GM12873 (cell line): ENCODE results near the gene MAPK11.

Experiments used
- TF ChIP-seq, protein P1 (sequence below): IDR thresholded peaks from 2 replicates; pipeline ENCODE4 v1.5.1; 2012; ENCODE audit warnings: low read depth, mild to moderate bottlenecking, moderate library complexity, low read length, control low read depth; ENCODE audit not compliant: insufficient read depth; ENCODE audit errors: missing control alignments

MAPK11 gene

GRCh38 chr22:50264946-50265669 is 5.1 kb downstream of the MAPK11 start:
- TF ChIP-seq, protein P1, sequence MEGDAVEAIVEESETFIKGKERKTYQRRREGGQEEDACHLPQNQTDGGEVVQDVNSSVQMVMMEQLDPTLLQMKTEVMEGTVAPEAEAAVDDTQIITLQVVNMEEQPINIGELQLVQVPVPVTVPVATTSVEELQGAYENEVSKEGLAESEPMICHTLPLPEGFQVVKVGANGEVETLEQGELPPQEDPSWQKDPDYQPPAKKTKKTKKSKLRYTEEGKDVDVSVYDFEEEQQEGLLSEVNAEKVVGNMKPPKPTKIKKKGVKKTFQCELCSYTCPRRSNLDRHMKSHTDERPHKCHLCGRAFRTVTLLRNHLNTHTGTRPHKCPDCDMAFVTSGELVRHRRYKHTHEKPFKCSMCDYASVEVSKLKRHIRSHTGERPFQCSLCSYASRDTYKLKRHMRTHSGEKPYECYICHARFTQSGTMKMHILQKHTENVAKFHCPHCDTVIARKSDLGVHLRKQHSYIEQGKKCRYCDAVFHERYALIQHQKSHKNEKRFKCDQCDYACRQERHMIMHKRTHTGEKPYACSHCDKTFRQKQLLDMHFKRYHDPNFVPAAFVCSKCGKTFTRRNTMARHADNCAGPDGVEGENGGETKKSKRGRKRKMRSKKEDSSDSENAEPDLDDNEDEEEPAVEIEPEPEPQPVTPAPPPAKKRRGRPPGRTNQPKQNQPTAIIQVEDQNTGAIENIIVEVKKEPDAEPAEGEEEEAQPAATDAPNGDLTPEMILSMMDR = no peak

- TF ChIP-seq, protein P1 = no peak
Measured at GRCh38 chr22:50264104-50264745, 6.0 kb downstream of the MAPK11 start.

GRCh38 chr22:50262973-50263617 is 7.1 kb downstream of the MAPK11 start:
- TF ChIP-seq, protein P1 = no peak

DNA sequence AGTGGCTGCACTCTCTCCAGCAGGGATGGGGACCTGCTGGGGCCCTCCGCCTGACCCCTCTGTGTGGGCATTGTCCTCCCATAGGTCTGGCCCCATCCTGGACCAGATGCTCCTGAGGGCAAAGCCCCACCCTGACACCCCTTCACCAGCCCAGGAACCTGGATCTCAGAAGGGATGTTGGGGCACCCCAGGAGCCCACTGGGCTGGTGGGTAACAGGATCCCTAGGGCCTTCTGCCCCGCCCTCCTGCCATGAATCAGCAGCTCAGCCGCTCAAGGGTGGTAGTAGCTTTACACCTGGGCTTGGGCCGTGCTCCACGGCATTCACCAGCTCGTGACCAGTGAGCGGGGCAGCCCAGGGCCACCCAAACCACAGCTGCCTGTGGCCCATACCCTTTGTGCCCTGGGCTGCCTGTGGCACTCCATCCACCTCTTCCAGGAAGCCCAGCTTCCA is 7.7 kb downstream of the MAPK11 start:
- TF ChIP-seq, protein P1 = no peak

GRCh38 chr22:50261615-50262459 is 8.3 kb downstream of the MAPK11 start, which contains the start of gene MAPK12:
Gene MAPK12 (minus strand): TSS chr22:50261683. CDS start chr22:50261509, 174 bp downstream.
- TF ChIP-seq, protein P1 = no peak

GRCh38 chr22:50260801-50261614 is 9.2 kb downstream of the MAPK11 start:
- TF ChIP-seq, protein P1 = no peak
